Keratinocyte (primary cell): Measurements from ENCODE around the gene BDKRB2. TPM values are rescaled to one million over a fixed set of nuclear protein-coding genes. Genes with fewer than 3 reads are reported as not detected.

Experiments used
- DNase-seq: peaks from one replicate; pipeline ENCODE4 v3.0.0-alpha.2; 2011; ENCODE audit warnings: low read depth, missing footprints, low spot score
- FAIRE-seq: peaks from 2 replicates; lab custom pipeline; 2011; peaks lifted over from hg19 to GRCh38; lab: Jason Lieb, UNC
- H2AFZ ChIP-seq: 2 replicates; pipeline ENCODE4 v1.6.0; 2012; ENCODE audit warnings: low read length, control low read depth, inconsistent platforms; ENCODE audit not compliant: control insufficient read depth
- H3K27ac ChIP-seq: 2 replicates; pipeline ENCODE4 v1.5.1; 2011; ENCODE audit warnings: low read length; ENCODE audit not compliant: control insufficient read depth, insufficient read depth
- H3K27me3 ChIP-seq: 3 replicates; pipeline ENCODE4 v1.6.0; 2011; ENCODE audit warnings: low read length; ENCODE audit not compliant: control insufficient read depth, insufficient read depth; ENCODE audit errors: extremely low read depth
- H3K36me3 ChIP-seq, 2 experiments: 2 replicates in 1 of 2; 3 replicates in 1 of 2; pipeline ENCODE4 v1.5.1; 2011; ENCODE audit warnings: low read length in 2 of 2, mild to moderate bottlenecking in 1 of 2; ENCODE audit not compliant: control insufficient read depth in 2 of 2, insufficient read depth in 2 of 2; ENCODE audit errors: extremely low read depth in 1 of 2
- H3K4me1 ChIP-seq: 3 replicates; pipeline ENCODE4 v1.5.1; 2011; ENCODE audit warnings: low read length; ENCODE audit not compliant: control insufficient read depth, insufficient read depth; ENCODE audit errors: extremely low read depth
- H3K4me2 ChIP-seq: 3 replicates; pipeline ENCODE4 v1.6.0; 2011; ENCODE audit warnings: low read depth, low read length; ENCODE audit not compliant: control insufficient read depth, insufficient read depth; ENCODE audit errors: extremely low read depth
- H3K4me3 ChIP-seq, 3 experiments: fragments of 200-600 bp in 1 of 3; sonication (generic) in 1 of 3; 2 replicates in 2 of 3; 3 replicates in 1 of 3; pipeline ENCODE4 v1.5.1; 2011 to 2016; ENCODE audit warnings: low read length in 3 of 3, mild to moderate bottlenecking in 3 of 3, control low read depth in 2 of 3, inconsistent platforms in 1 of 3, low read depth in 1 of 3, mixed read lengths in 1 of 3, mixed run types in 1 of 3, moderate library complexity in 1 of 3; ENCODE audit not compliant: control insufficient read depth in 2 of 3, insufficient read depth in 2 of 3; ENCODE audit errors: extremely low read depth in 1 of 3
- H3K79me2 ChIP-seq: 2 replicates; pipeline ENCODE4 v1.6.0; 2012; ENCODE audit warnings: low read length; ENCODE audit not compliant: control insufficient read depth, insufficient read depth
- H3K9ac ChIP-seq: 3 replicates; pipeline ENCODE4 v1.6.0; 2011; ENCODE audit warnings: low read length; ENCODE audit not compliant: control insufficient read depth, insufficient read depth; ENCODE audit errors: extremely low read depth
- H3K9me1 ChIP-seq: 3 replicates; pipeline ENCODE4 v1.6.0; 2011; ENCODE audit warnings: low read length; ENCODE audit not compliant: control insufficient read depth, insufficient read depth; ENCODE audit errors: extremely low read depth
- H3K9me3 ChIP-seq: 2 replicates; pipeline ENCODE4 v1.5.1; 2012; ENCODE audit warnings: low read depth, low read length; ENCODE audit not compliant: control insufficient read depth
- H4K20me1 ChIP-seq: 3 replicates; pipeline ENCODE4 v1.6.0; 2011; ENCODE audit warnings: low read length; ENCODE audit not compliant: control insufficient read depth, insufficient read depth; ENCODE audit errors: extremely low read depth
- CTCF ChIP-seq, 3 experiments: IDR thresholded peaks in 1 of 3; conservative IDR thresholded peaks in 1 of 3; optimal IDR thresholded peaks in 1 of 3; 2 replicates in 2 of 3; 3 replicates in 1 of 3; pipeline versions ENCODE3 to v1.5.1; 2011; ENCODE audit warnings: low read length in 3 of 3, mild to moderate bottlenecking in 3 of 3, moderate library complexity in 2 of 3, control low read depth in 1 of 3, inconsistent platforms in 1 of 3; ENCODE audit not compliant: insufficient read depth in 2 of 3; ENCODE audit errors: extremely low read depth in 1 of 3
- EZH2 ChIP-seq: IDR thresholded peaks from one replicate; pipeline ENCODE4 v1.6.1; 2012; ENCODE audit warnings: inconsistent platforms, mild to moderate bottlenecking, low read length, moderate library complexity
- dilution Hi-C: fragments of 300-500 bp; cut with MboI; formaldehyde crosslinking; loops from one replicate; pipeline ENCODE4 v1.7.0; 2020; ENCODE audit warnings: low sequenced_read_pairs; ENCODE audit not compliant: extremely low pct_ligation_motif_present
- polyA plus RNA-seq, 5 experiments: library from polyadenylated mRNA; depleted of rRNA in 3 of 5; stranded (reverse) in 3 of 5; stranded (forward) in 1 of 5; unstranded in 1 of 5; fragments of >200 nt; gene quantifications; 1 replicate in 1 of 5; 2 replicates in 3 of 5; 3 replicates in 1 of 5; pipeline versions ENCODE4 v1.2.1 to v1.2.3, GENCODE V29; 2011 to 2012; ENCODE audit warnings: missing spikeins in 2 of 5, low read depth in 1 of 5, low replicate concordance in 1 of 5

The BDKRB2 gene
- polyA plus RNA-seq, 1 donor (not counting 4 experiments of a cell fraction or from before 2014, with no cell fraction given): 13.2 TPM

DNA sequence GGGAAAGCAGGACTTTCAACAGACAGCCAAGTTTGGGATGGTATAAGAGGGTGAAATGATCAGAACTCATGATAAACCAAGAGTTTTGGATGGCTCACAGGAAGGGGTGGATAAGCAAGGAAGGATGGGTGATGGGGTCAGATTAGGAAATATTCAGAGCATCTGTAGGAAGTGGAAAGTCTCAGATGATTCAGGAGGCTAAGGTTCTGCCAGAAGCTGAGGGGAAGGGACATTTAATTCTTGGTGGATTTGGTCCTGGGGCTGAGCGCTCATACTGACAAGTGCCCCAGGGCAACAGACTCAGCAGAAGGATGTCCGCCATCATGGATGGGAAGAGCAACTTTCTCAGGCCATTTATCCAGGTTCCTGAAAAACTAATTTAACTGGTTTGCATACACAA is 28.4 kb upstream of the BDKRB2 start:
- H3K4me1 ChIP-seq: peaks cover 28% of the 10 kb centered on the region
- H4K20me1 ChIP-seq: no peaks in the 10 kb centered on the region
- peak; percentile 17 for FAIRE-seq
- H3K36me3 ChIP-seq: no peaks in the 10 kb centered on the region
- no peak overlapping the region for H3K4me3 ChIP-seq
- no peaks in the 10 kb centered on the region for H3K79me2 ChIP-seq
- H3K9ac ChIP-seq: no peak overlapping the region
- no peaks in the 10 kb centered on the region for H3K27me3 ChIP-seq
- no peak for DNase-seq
- H3K4me2 ChIP-seq: no peak overlapping the region
- no peak overlapping the region for H2AFZ ChIP-seq
- no peak overlapping the region for H3K27ac ChIP-seq
- TF ChIP-seq EZH2: no peak
- no peak for TF ChIP-seq CTCF (optimal IDR thresholded peaks at IDR 0.05 in 1 of 3, IDR thresholded peaks at IDR 0.05 in 1 of 3, conservative IDR thresholded peaks at IDR 0.05 in 1 of 3; ENCODE audit: extremely low read depth in 1 of 3, insufficient read depth in 2 of 3, low read length in 3 of 3)
- H3K9me1 ChIP-seq: no peaks in the 10 kb centered on the region
- H3K9me3 ChIP-seq: no peaks in the 10 kb centered on the region
- dilution Hi-C loops: no loop called here

- H3K79me2 ChIP-seq: no peaks in the 10 kb centered on the region
- no peaks in the 10 kb centered on the region for H3K9me1 ChIP-seq
- no peaks in the 10 kb centered on the region for H3K9me3 ChIP-seq
- no peaks in the 10 kb centered on the region for H3K27me3 ChIP-seq
- H3K36me3 ChIP-seq: no peaks in the 10 kb centered on the region
- no peak overlapping the region for H3K9ac ChIP-seq
- peaks cover 28% of the 10 kb centered on the region for H3K4me1 ChIP-seq
- H2AFZ ChIP-seq: no peak overlapping the region
- peak; percentile 58 for DNase-seq
- no peak overlapping the region for H3K27ac ChIP-seq
- dilution Hi-C loops: no loop called here
- no peak for TF ChIP-seq CTCF (optimal IDR thresholded peaks at IDR 0.05 in 1 of 3, IDR thresholded peaks at IDR 0.05 in 1 of 3, conservative IDR thresholded peaks at IDR 0.05 in 1 of 3; ENCODE audit: extremely low read depth in 1 of 3, insufficient read depth in 2 of 3, low read length in 3 of 3)
- no peak for FAIRE-seq
- no peak overlapping the region for H3K4me3 ChIP-seq
- no peak overlapping the region for H3K4me2 ChIP-seq
- no peaks in the 10 kb centered on the region for H4K20me1 ChIP-seq
Observed at GRCh38 chr14:96176811-96177211, 27.8 kb upstream of the BDKRB2 start.
